Uterus (tissue), 2 donors: ENCODE measurements around the gene CLOCK.

Experiments
- CTCF ChIP-seq, 4 experiments: fragments of 200-600 bp in 2 of 4; fragments of 450-650 bp in 2 of 4; sonication (generic) in 2 of 4; IDR thresholded peaks; one replicate each; pipeline ENCODE4 v1.5.1; 2016 to 2019; ENCODE audit warnings: antibody characterized with exemption in 4 of 4, mild to moderate bottlenecking in 2 of 4, moderate library complexity in 1 of 4
- POLR2A ChIP-seq, 2 donors: fragments of 450-650 bp; IDR thresholded peaks; one replicate each; pipeline ENCODE4 v1.6.1; 2016; ENCODE audit warnings: antibody characterized with exemption in 2 of 2, mild to moderate bottlenecking in 1 of 2, moderate library complexity in 1 of 2

- TF ChIP-seq POLR2A (IDR thresholded peaks at IDR 0.05) (no peak), CTCF (IDR thresholded peaks at IDR 0.05) (no peak)
These were observed 109.3 kb downstream of the CLOCK start for GRCh38 chr4:55437356-55437796.
